ENCODE measurements around the gene RPS23. TPM values are rescaled to one million over a fixed set of nuclear protein-coding genes. Genes with fewer than 3 reads are reported as not detected.

The RPS23 gene
- total RNA-seq, 3 donors from 2014 or later (not counting 1 experiment from before 2014, with no cell fraction given), result 1,162 to 1,462 (median 1,451) TPM

DNA sequence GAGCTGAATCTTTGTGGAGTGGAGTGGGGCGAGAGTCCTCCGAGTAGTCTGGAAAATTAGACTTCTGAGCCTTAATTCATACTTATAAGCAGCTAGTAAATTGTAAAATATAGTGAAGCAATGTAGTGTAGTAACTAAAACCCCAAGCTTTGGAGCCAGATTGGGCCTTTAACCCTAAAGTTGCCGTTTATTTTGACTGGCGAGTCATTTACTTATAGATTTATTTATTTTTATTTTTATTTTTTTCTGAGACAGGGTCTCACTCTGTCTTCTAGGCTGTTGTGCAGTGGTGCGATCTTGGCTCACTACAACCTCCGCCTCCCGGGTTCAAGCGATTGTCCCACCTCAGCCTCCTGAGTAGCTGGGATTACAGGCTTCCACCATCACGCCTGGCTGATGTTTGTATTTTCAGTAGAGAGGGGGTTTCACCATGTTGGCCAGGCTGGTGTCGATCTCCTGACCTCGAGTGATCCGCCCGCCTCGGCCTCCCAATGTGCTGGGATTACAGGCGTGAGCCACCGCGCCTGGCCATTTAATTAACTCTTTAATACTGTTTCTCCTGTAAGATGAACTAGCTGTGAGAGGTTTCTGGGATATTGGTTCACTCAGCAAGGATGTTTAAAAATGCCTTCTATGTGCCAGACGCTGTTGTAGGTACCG is 687 bp upstream of the RPS23 start:
- TF ChIP-seq, protein P1, sequence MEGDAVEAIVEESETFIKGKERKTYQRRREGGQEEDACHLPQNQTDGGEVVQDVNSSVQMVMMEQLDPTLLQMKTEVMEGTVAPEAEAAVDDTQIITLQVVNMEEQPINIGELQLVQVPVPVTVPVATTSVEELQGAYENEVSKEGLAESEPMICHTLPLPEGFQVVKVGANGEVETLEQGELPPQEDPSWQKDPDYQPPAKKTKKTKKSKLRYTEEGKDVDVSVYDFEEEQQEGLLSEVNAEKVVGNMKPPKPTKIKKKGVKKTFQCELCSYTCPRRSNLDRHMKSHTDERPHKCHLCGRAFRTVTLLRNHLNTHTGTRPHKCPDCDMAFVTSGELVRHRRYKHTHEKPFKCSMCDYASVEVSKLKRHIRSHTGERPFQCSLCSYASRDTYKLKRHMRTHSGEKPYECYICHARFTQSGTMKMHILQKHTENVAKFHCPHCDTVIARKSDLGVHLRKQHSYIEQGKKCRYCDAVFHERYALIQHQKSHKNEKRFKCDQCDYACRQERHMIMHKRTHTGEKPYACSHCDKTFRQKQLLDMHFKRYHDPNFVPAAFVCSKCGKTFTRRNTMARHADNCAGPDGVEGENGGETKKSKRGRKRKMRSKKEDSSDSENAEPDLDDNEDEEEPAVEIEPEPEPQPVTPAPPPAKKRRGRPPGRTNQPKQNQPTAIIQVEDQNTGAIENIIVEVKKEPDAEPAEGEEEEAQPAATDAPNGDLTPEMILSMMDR (IDR thresholded peaks at IDR 0.05), result no peak
- peak overlapping the region; percentile 95 for H3K4me3 Mint-ChIP-seq
- intact Hi-C loops (cut with micrococcal nuclease), result loop anchor here (10.0 kb wide), 1 partner anchor 796 kb away; the partner anchor contains the start of genes TMEM167A and XRCC4

DNA sequence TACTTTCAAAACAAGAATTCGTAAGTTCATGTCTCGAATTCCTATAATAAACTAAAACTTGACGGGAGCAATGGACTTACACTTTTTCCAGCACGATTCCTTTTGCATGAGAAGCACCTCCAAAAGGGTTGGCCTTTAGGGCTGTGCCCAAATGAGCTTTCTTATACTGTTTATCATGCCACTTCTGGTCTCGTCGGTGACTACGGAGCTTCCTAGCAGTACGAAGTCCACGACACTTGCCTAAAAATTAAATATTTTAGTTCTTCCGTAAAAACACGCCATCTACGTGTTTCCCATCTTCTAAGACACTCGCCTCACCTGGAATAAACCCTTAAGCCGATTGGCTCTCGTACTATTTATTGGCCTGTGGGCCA is 554 bp downstream of the RPS23 start:
- peaks cover 23% of the 10 kb centered on the region for H3K36me3 ChIP-seq (ENCODE audit: control insufficient read depth, insufficient read depth, low read length)
- 3% methylated on average over 15 of the region's 15 CpGs for WGBS (ENCODE audit: insufficient coverage)
- peak overlapping the region; percentile 95 for H3K4me3 Mint-ChIP-seq
- no peaks in the 10 kb centered on the region for H3K27me3 ChIP-seq (ENCODE audit: control insufficient read depth, insufficient read depth, low read length)
- H3K4me1 ChIP-seq (ENCODE audit: control insufficient read depth, insufficient read depth, low read length), result peaks cover 12% of the 10 kb centered on the region
- peak overlapping the region; percentile 95 for H3K27ac Mint-ChIP-seq
- TF ChIP-seq, protein P1 (IDR thresholded peaks at IDR 0.05), result no peak
- peaks cover 27 to 33% of the 10 kb centered on the region in 2 donors for H3K4me1 Mint-ChIP-seq
- peak overlapping the region; percentile 73 for H3K27ac ChIP-seq (ENCODE audit: low read length)
- DNase-seq (no peak), ATAC-seq (no peak)
- no peaks in the 10 kb centered on the region for H3K36me3 Mint-ChIP-seq
- H3K4me3 ChIP-seq (ENCODE audit: low read length), result peak overlapping the region; percentile 84
- no peaks in the 10 kb centered on the region for H3K27me3 Mint-ChIP-seq (ENCODE audit: low read depth in 2 of 2)
- intact Hi-C loops (cut with micrococcal nuclease), result loop anchor here (10.0 kb wide), 1 partner anchor 797 kb away; the partner anchor contains the start of genes TMEM167A and XRCC4
- no peaks in the 10 kb centered on the region for H3K9me3 Mint-ChIP-seq
- H3K9me3 ChIP-seq (ENCODE audit: control insufficient read depth, insufficient read depth, low read length), result no peaks in the 10 kb centered on the region

More for the DNA sequence above, 687 bp upstream of the RPS23 start:
- no peaks in the 10 kb centered on the region for H3K27me3 ChIP-seq (ENCODE audit: control insufficient read depth, insufficient read depth, low read length)
- Mint-ChIP-seq H3K4me1 (peaks cover 25 to 33% of the 10 kb centered on the region in 2 donors), H3K27me3 (ENCODE audit: low read depth in 2 of 2) (no peaks in the 10 kb centered on the region), H3K36me3 (no peaks in the 10 kb centered on the region), H3K9me3 (no peaks in the 10 kb centered on the region), H3K27ac (peak overlapping the region; percentile 95)
- ATAC-seq, result no peak
- H3K4me1 ChIP-seq (ENCODE audit: control insufficient read depth, insufficient read depth, low read length), result peaks cover 12% of the 10 kb centered on the region
- no peak for DNase-seq
- H3K36me3 ChIP-seq (ENCODE audit: control insufficient read depth, insufficient read depth, low read length), result peaks cover 23% of the 10 kb centered on the region
- 80% methylated on average over 13 of the region's 19 CpGs for WGBS (ENCODE audit: insufficient coverage)
- peak overlapping the region; percentile 84 for H3K4me3 ChIP-seq (ENCODE audit: low read length)
- peak overlapping the region; percentile 73 for H3K27ac ChIP-seq (ENCODE audit: low read length)
- H3K9me3 ChIP-seq (ENCODE audit: control insufficient read depth, insufficient read depth, low read length), result no peaks in the 10 kb centered on the region

DNA sequence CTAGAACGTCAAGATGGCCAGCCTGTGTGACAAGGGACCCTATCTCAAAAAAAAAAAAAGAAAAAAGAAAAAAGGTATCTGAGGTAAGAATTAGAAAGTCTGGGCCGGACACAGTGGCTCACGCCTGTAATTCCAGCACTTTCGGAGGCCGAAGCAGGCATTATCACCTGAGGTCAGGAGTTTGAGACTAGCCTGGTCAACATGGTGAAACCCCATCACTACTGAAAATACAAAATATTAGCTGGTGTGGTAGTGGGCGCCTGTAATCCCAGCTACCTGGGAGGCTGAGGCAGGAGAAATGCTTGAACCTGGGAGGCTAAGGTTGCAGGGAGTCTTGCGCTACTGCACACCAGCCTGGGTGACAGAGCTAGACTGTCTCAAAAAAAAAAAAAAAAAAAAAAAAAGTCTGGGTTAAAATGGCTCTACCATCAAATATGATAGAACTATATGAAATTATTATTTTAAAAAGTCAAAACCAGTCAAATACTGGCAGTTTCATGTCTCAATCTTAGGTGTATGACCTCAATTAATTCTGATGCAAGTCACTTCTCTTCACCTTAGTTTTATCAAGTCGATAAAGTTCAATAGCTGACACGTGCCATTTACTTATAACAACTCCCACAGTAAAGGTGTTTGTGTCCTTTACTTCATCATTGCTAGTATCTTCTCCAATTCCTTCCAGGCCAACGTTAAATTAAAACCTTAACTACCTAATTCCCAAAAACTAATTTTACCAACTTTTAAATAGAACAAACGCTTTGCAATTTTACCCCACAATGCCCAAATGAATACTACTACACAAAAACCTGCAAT is 1.1 kb downstream of the RPS23 start:
- DNase-seq, result no peak
- Mint-ChIP-seq H3K4me3 (peak overlapping the region; percentile 95), H3K36me3 (no peaks in the 10 kb centered on the region), H3K4me1 (peaks cover 33% of the 10 kb centered on the region in 2 donors), H3K27ac (peak overlapping the region; percentile 95), H3K27me3 (ENCODE audit: low read depth in 2 of 2) (no peaks in the 10 kb centered on the region), H3K9me3 (no peaks in the 10 kb centered on the region)
- H3K36me3 ChIP-seq (ENCODE audit: control insufficient read depth, insufficient read depth, low read length), result peaks cover 23% of the 10 kb centered on the region
- peak overlapping the region; percentile 84 for H3K4me3 ChIP-seq (ENCODE audit: low read length)
- H3K9me3 ChIP-seq (ENCODE audit: control insufficient read depth, insufficient read depth, low read length), result no peaks in the 10 kb centered on the region
- no peak overlapping the region for H3K27ac ChIP-seq (ENCODE audit: low read length)
- no peak for ATAC-seq
- intact Hi-C loops (cut with micrococcal nuclease), result loop anchor here (10.0 kb wide), 1 partner anchor 798 kb away; the partner anchor contains the start of genes TMEM167A and XRCC4
- H3K4me1 ChIP-seq (ENCODE audit: control insufficient read depth, insufficient read depth, low read length), result peaks cover 12% of the 10 kb centered on the region
- WGBS (ENCODE audit: insufficient coverage), result 77% methylated on average over 11 of the region's 11 CpGs
- TF ChIP-seq, protein P1 (IDR thresholded peaks at IDR 0.05), result no peak
- H3K27me3 ChIP-seq (ENCODE audit: control insufficient read depth, insufficient read depth, low read length), result no peaks in the 10 kb centered on the region
